Activated naive CD4-positive, alpha-beta T cell treated with anti-CD3 and anti-CD28 coated beads, Interleukin-2, amount 10 ng/mL, durations not matched to agents 7 days and 5 days (primary cell): Measurements from ENCODE around the gene SLC1A2.

Experiments used
- CTCF ChIA-PET: fragments of 350-600 bp; sonication (Branson Sonifier 250); formaldehyde crosslinking; loops from one replicate; lab custom pipeline; 2021; ENCODE audit warnings: antibody characterized with exemption; lab: Charles Lee
- DNase-seq: peaks from one replicate; pipeline ENCODE4 v3.0.0-alpha.2; 2020
- H3K27ac Mint-ChIP-seq: one replicate; pipeline ENCODE4 v1.8.0; 2021; ENCODE audit warnings: mild to moderate bottlenecking, moderate library complexity, mixed read lengths
- H3K27me3 Mint-ChIP-seq: one replicate; pipeline ENCODE4 v1.8.0; 2021; ENCODE audit warnings: mild to moderate bottlenecking, mixed read lengths
- H3K36me3 Mint-ChIP-seq: one replicate; pipeline ENCODE4 v1.8.0; 2021; ENCODE audit warnings: mixed read lengths
- H3K4me1 Mint-ChIP-seq: one replicate; pipeline ENCODE4 v1.8.0; 2021; ENCODE audit warnings: mixed read lengths
- H3K4me3 Mint-ChIP-seq: one replicate; pipeline ENCODE4 v1.8.0; 2021; ENCODE audit warnings: mild to moderate bottlenecking, moderate library complexity, mixed read lengths
- H3K9me3 Mint-ChIP-seq: one replicate; pipeline ENCODE4 v1.8.0; 2021; ENCODE audit warnings: mixed read lengths

Gene SLC1A2

GRCh38 chr11:35293035-35293434, 126.3 kb downstream of the SLC1A2 start:
- Mint-ChIP-seq H3K36me3 (no peaks in the 10 kb centered on the region), H3K27me3 (peaks cover 13% of the 10 kb centered on the region), H3K4me1 (peaks cover 12% of the 10 kb centered on the region), H3K4me3 (no peak overlapping the region), H3K9me3 (no peaks in the 10 kb centered on the region), H3K27ac (no peak overlapping the region)
- CTCF ChIA-PET: interaction anchor here (4.4 kb wide), 1 partner anchor 12 kb away, joined by 25 read pairs; no protein-coding TSS in a partner anchor
- no peak for DNase-seq

DNA sequence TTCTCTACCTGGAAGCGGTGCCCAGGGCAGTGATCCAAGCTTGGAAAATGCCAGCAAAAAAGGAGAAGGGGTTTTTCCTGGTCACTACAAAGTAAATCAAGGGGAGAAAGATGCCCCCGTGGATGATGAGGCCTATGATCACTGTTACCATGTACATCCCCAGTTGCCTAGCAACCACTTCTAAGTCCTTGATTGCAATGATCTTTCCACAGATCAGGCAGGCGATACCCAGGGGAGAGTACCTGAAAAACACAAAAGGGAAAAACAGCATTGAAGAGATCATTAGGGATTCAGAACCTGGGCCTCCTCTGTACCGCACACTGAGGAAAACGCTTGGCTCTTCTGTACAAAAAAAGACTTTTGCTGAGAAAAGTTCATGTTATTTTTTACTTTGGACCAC, 127.1 kb downstream of the SLC1A2 start:
- no peaks in the 10 kb centered on the region for H3K9me3 Mint-ChIP-seq
- H3K4me1 Mint-ChIP-seq: peaks cover 12% of the 10 kb centered on the region
- no peak overlapping the region for H3K27ac Mint-ChIP-seq
- CTCF ChIA-PET: interaction anchor here (1.0 to 4.4 kb wide), 2 partner anchors 13 to 15 kb away, joined by 3 to 25 read pairs; no protein-coding TSS in a partner anchor
- H3K36me3 Mint-ChIP-seq: no peaks in the 10 kb centered on the region
- H3K27me3 Mint-ChIP-seq: peaks cover 13% of the 10 kb centered on the region
- H3K4me3 Mint-ChIP-seq: no peak overlapping the region
- DNase-seq: no peak

- Mint-ChIP-seq H3K36me3 (no peaks in the 10 kb centered on the region), H3K27ac (no peak overlapping the region), H3K4me1 (peaks cover 12% of the 10 kb centered on the region), H3K4me3 (no peak overlapping the region), H3K9me3 (no peaks in the 10 kb centered on the region), H3K27me3 (peaks cover 3% of the 10 kb centered on the region)
- CTCF ChIA-PET: interaction anchor here (1.2 kb wide), 1 partner anchor 13 kb away, joined by 3 read pairs; no protein-coding TSS in a partner anchor
- no peak for DNase-seq
Measured at GRCh38 chr11:35290876-35291275, 128.5 kb downstream of the SLC1A2 start.

GRCh38 chr11:35289821-35290220, 129.5 kb downstream of the SLC1A2 start:
- DNase-seq: no peak
- no peak overlapping the region for H3K27ac Mint-ChIP-seq
- peaks cover 3% of the 10 kb centered on the region for H3K27me3 Mint-ChIP-seq
- CTCF ChIA-PET: no interaction called here
- peaks cover 12% of the 10 kb centered on the region for H3K4me1 Mint-ChIP-seq
- H3K36me3 Mint-ChIP-seq: no peaks in the 10 kb centered on the region
- no peaks in the 10 kb centered on the region for H3K9me3 Mint-ChIP-seq
- no peak overlapping the region for H3K4me3 Mint-ChIP-seq

DNA sequence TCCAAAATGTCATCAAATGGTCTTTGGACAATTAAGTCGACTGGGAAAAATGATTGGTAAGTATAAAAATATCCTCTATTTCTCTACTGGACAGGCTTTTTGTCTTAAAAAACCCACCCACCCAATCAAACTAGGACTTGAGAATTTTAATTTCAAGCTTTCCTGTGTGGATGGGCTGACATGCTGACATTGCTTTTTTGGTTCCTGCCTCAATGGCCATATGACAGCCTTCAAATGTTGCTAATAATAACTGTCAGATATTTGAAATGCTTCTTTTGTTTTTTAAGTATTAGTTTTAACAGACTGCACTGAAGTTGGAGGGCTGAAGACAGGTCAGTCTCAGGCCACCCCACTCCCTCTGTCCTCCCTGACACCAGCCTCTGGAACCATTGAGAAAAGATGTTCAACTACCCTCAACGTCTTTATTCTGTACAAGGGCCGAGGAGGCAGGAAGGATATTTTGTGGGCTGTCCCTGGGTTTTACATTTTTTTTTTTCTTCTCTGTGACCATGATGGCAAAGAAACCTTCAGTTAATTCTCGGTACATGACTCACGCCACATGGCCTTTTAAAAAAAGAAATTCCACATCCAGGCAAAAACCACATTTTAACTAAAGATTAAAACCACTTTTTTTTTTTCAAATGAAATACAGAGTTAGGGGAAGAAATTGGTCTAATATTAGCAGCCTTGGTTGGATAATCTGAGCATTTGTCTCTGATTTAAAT, 130.4 kb downstream of the SLC1A2 start:
- Mint-ChIP-seq H3K36me3 (no peaks in the 10 kb centered on the region), H3K4me3 (no peak overlapping the region), H3K4me1 (peaks cover 12% of the 10 kb centered on the region), H3K27me3 (peaks cover 3% of the 10 kb centered on the region), H3K9me3 (no peaks in the 10 kb centered on the region), H3K27ac (no peak overlapping the region)
- CTCF ChIA-PET: no interaction called here
- DNase-seq: no peak

DNA sequence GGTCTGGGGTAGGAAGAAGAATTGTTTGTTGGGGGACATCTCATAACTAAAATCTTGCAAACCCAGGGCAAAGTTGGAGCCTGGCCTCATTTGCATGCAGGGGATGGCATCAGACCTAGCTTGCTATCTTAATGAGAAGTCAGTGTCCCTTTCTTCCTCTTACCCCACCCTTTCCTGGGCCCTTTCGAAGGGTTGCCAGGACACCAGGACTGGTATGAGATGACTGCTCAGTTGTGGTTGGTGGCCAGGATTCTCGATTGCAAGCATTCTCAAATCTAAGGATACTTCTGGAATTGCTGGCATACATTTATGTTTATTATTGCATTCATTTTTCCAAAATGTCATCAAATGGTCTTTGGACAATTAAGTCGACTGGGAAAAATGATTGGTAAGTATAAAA, 131.0 kb downstream of the SLC1A2 start:
- CTCF ChIA-PET: interaction anchor here (0.8 kb wide), 1 partner anchor 17 kb away, joined by 3 read pairs; no protein-coding TSS in a partner anchor
- Mint-ChIP-seq H3K4me1 (peaks cover 9% of the 10 kb centered on the region), H3K27ac (no peak overlapping the region), H3K4me3 (no peak overlapping the region), H3K36me3 (no peaks in the 10 kb centered on the region), H3K9me3 (no peaks in the 10 kb centered on the region), H3K27me3 (peaks cover 3% of the 10 kb centered on the region)
- no peak for DNase-seq

- CTCF ChIA-PET: interaction anchor here (0.8 kb wide), 1 partner anchor 18 kb away, joined by 3 read pairs; no protein-coding TSS in a partner anchor
- H3K36me3 Mint-ChIP-seq: no peaks in the 10 kb centered on the region
- no peak overlapping the region for H3K4me3 Mint-ChIP-seq
- H3K4me1 Mint-ChIP-seq: peaks cover 8% of the 10 kb centered on the region
- no peak overlapping the region for H3K27ac Mint-ChIP-seq
- peaks cover 3% of the 10 kb centered on the region for H3K27me3 Mint-ChIP-seq
- no peaks in the 10 kb centered on the region for H3K9me3 Mint-ChIP-seq
- DNase-seq: no peak
Measured at GRCh38 chr11:35287344-35287890, 131.9 kb downstream of the SLC1A2 start.

GRCh38 chr11:35286126-35286525, 133.2 kb downstream of the SLC1A2 start:
- CTCF ChIA-PET: no interaction called here

GRCh38 chr11:35285471-35285870, 133.9 kb downstream of the SLC1A2 start:
- Mint-ChIP-seq H3K36me3 (no peaks in the 10 kb centered on the region), H3K4me3 (no peak overlapping the region)

More at GRCh38 chr11:35286126-35286525, 133.2 kb downstream of the SLC1A2 start:
- no peaks in the 10 kb centered on the region for H3K36me3 Mint-ChIP-seq
- peaks cover 8% of the 10 kb centered on the region for H3K4me1 Mint-ChIP-seq
- no peak overlapping the region for H3K4me3 Mint-ChIP-seq
- no peaks in the 10 kb centered on the region for H3K9me3 Mint-ChIP-seq
- no peak overlapping the region for H3K27ac Mint-ChIP-seq
- DNase-seq: no peak
- no peaks in the 10 kb centered on the region for H3K27me3 Mint-ChIP-seq

GRCh38 chr11:35282221-35282882, 137.0 kb downstream of the SLC1A2 start:
- CTCF ChIA-PET: interaction anchor here (0.6 to 1.2 kb wide), 3 partner anchors 16 to 1224 kb away, joined by 3 to 5 read pairs (median 3); no protein-coding TSS in a partner anchor
- DNase-seq: no peak
- H3K27ac Mint-ChIP-seq: no peak overlapping the region
- H3K27me3 Mint-ChIP-seq: no peaks in the 10 kb centered on the region
- no peak overlapping the region for H3K4me3 Mint-ChIP-seq
- H3K9me3 Mint-ChIP-seq: no peaks in the 10 kb centered on the region
- no peaks in the 10 kb centered on the region for H3K36me3 Mint-ChIP-seq
- peaks cover 4% of the 10 kb centered on the region for H3K4me1 Mint-ChIP-seq

More at GRCh38 chr11:35285471-35285870, 133.9 kb downstream of the SLC1A2 start:
- H3K4me1 Mint-ChIP-seq: peaks cover 8% of the 10 kb centered on the region
- H3K9me3 Mint-ChIP-seq: no peaks in the 10 kb centered on the region
- no peaks in the 10 kb centered on the region for H3K27me3 Mint-ChIP-seq
- no peak for DNase-seq
- no peak overlapping the region for H3K27ac Mint-ChIP-seq
- CTCF ChIA-PET: no interaction called here

GRCh38 chr11:35281169-35281688, 138.1 kb downstream of the SLC1A2 start:
- CTCF ChIA-PET: interaction anchor here (1.0 to 1.8 kb wide), 3 partner anchors 17 to 43 kb away, joined by 3 to 7 read pairs (median 3); no protein-coding TSS in a partner anchor
- Mint-ChIP-seq H3K4me1 (peaks cover 6% of the 10 kb centered on the region), H3K4me3 (no peak overlapping the region), H3K36me3 (no peaks in the 10 kb centered on the region), H3K9me3 (no peaks in the 10 kb centered on the region), H3K27me3 (no peaks in the 10 kb centered on the region), H3K27ac (no peak overlapping the region)
- DNase-seq: no peak

- H3K9me3 Mint-ChIP-seq: no peaks in the 10 kb centered on the region
- DNase-seq: no peak
- H3K36me3 Mint-ChIP-seq: no peaks in the 10 kb centered on the region
- H3K4me1 Mint-ChIP-seq: peaks cover 6% of the 10 kb centered on the region
- CTCF ChIA-PET: interaction anchor here (1.0 to 1.8 kb wide), 2 partner anchors 25 to 43 kb away, joined by 3 to 7 read pairs; no protein-coding TSS in a partner anchor
- no peaks in the 10 kb centered on the region for H3K27me3 Mint-ChIP-seq
- no peak overlapping the region for H3K27ac Mint-ChIP-seq
- no peak overlapping the region for H3K4me3 Mint-ChIP-seq
Measured at GRCh38 chr11:35280727-35281126, 138.6 kb downstream of the SLC1A2 start.

- CTCF ChIA-PET: interaction anchor here (0.7 kb wide), 1 partner anchor 109 kb away, joined by 3 read pairs; no protein-coding TSS in a partner anchor
- Mint-ChIP-seq H3K36me3 (no peaks in the 10 kb centered on the region), H3K9me3 (no peaks in the 10 kb centered on the region), H3K27me3 (no peaks in the 10 kb centered on the region), H3K4me3 (no peak overlapping the region), H3K4me1 (peaks cover 18% of the 10 kb centered on the region), H3K27ac (no peak overlapping the region)
- DNase-seq: no peak
Measured at GRCh38 chr11:35277827-35278226, 141.5 kb downstream of the SLC1A2 start.
